ENCODE results near the gene TTC39B. TPM values are rescaled to one million over a fixed set of nuclear protein-coding genes. Genes with fewer than 3 reads are reported as not detected.

The TTC39B gene
- total RNA-seq, 1 donor from 2014 or later = 3.1 TPM

DNA sequence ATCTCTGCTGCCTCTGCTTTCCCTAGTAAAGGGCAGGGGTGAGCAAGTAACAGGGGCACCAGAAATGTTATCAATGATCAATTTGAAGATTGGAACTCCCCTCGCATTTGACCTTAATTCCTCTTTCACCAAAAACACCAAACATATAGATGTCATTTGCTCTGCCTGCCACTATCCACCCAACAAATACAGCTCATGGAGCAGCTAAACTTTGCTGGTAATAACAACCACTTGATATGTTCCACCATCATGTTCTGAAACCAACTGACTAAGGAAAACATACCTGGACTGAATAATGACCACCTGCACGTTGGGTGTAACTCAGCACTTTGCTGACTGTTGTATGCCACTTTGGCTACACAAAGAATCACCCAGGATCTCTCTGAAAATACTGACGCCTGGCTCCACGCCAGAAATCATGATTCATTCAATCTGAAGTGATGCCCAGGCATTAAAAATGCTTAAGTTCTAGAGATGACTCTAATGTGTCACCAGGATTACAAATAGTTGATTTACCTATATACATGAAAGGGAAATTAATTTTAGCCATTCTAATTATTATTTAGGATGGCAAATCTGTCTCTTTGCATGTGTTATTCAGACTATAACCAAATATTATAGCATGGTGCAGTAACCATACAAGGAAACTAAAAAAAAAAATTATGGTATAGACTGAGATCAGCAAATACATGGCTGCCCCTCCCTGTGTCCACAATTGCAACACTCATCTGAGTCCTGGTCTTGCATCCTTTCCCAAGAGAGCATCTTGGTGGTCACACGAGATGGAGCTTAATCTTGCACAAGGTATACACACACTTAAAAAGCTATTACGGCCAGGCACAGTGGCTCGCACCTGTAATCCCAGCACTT, 43.1 kb upstream of the TTC39B start:
- Mint-ChIP-seq H3K4me3 (ENCODE audit: unreplicated experiment) (no peak overlapping the region), H3K36me3 (ENCODE audit: unreplicated experiment) (no peaks in the 10 kb centered on the region), H3K4me1 (ENCODE audit: low read depth, unreplicated experiment) (no peaks in the 10 kb centered on the region), H3K27ac (ENCODE audit: unreplicated experiment) (no peak overlapping the region), H3K9me3 (ENCODE audit: unreplicated experiment) (no peaks in the 10 kb centered on the region), H3K27me3 (ENCODE audit: unreplicated experiment) (no peaks in the 10 kb centered on the region)
- TF ChIP-seq, protein P1, sequence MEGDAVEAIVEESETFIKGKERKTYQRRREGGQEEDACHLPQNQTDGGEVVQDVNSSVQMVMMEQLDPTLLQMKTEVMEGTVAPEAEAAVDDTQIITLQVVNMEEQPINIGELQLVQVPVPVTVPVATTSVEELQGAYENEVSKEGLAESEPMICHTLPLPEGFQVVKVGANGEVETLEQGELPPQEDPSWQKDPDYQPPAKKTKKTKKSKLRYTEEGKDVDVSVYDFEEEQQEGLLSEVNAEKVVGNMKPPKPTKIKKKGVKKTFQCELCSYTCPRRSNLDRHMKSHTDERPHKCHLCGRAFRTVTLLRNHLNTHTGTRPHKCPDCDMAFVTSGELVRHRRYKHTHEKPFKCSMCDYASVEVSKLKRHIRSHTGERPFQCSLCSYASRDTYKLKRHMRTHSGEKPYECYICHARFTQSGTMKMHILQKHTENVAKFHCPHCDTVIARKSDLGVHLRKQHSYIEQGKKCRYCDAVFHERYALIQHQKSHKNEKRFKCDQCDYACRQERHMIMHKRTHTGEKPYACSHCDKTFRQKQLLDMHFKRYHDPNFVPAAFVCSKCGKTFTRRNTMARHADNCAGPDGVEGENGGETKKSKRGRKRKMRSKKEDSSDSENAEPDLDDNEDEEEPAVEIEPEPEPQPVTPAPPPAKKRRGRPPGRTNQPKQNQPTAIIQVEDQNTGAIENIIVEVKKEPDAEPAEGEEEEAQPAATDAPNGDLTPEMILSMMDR (IDR thresholded peaks at IDR 0.05; ENCODE audit: partially characterized antibody, unreplicated experiment) = no peak
- DNase-seq = no peak

DNA sequence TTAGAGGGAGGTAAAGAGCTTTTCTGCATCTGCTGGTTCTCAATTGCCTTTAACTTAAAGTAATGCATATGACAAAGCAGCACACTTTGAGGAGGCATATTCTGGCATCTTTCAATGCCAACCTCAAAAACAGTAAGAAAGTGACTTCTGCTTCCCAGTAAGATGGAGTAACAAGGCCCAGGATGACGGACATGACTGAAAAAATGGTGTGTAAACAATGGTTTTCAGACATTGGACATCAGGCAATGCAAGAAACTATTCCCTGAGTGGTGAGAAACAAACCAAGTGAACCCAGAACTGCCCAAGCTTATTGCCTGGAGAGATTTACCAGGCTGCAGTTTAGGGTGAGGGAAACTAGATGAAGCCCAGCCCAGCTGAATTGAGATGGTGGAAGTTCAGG, 39.8 kb upstream of the TTC39B start:
- peaks cover 3% of the 10 kb centered on the region for H3K9me3 Mint-ChIP-seq (ENCODE audit: unreplicated experiment)
- H3K4me3 Mint-ChIP-seq (ENCODE audit: unreplicated experiment) = no peak overlapping the region
- no peaks in the 10 kb centered on the region for H3K4me1 Mint-ChIP-seq (ENCODE audit: low read depth, unreplicated experiment)
- no peaks in the 10 kb centered on the region for H3K36me3 Mint-ChIP-seq (ENCODE audit: unreplicated experiment)
- H3K27me3 Mint-ChIP-seq (ENCODE audit: unreplicated experiment) = no peaks in the 10 kb centered on the region
- TF ChIP-seq, protein P1 (IDR thresholded peaks at IDR 0.05; ENCODE audit: partially characterized antibody, unreplicated experiment) = no peak
- no peak overlapping the region for H3K27ac Mint-ChIP-seq (ENCODE audit: unreplicated experiment)
- no peak for DNase-seq

DNA sequence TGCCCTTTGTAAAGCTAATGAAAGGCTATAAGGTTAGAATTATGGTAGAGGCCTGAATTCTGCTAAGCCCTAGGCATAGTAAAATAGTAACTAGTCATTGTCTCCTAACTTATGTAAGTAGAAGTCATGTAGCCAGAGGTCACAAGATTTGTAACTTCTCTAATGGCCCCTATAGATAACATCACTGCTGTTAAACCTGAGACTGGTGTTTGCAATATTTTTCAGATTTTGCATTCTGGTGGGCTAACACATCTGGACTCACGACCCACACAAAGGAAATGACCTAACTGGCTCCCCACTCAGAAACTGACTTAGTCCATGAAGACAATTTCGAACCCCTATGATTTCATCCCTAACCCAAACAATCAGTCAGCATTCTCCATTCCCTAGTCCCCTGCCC, 37.2 kb upstream of the TTC39B start:
- H3K9me3 Mint-ChIP-seq (ENCODE audit: unreplicated experiment) = peaks cover 3% of the 10 kb centered on the region
- H3K36me3 Mint-ChIP-seq (ENCODE audit: unreplicated experiment) = no peaks in the 10 kb centered on the region
- no peaks in the 10 kb centered on the region for H3K4me1 Mint-ChIP-seq (ENCODE audit: low read depth, unreplicated experiment)
- no peak for DNase-seq
- no peak overlapping the region for H3K4me3 Mint-ChIP-seq (ENCODE audit: unreplicated experiment)
- H3K27me3 Mint-ChIP-seq (ENCODE audit: unreplicated experiment) = no peaks in the 10 kb centered on the region
- no peak overlapping the region for H3K27ac Mint-ChIP-seq (ENCODE audit: unreplicated experiment)
- TF ChIP-seq, protein P1 (IDR thresholded peaks at IDR 0.05; ENCODE audit: partially characterized antibody, unreplicated experiment) = no peak

DNA sequence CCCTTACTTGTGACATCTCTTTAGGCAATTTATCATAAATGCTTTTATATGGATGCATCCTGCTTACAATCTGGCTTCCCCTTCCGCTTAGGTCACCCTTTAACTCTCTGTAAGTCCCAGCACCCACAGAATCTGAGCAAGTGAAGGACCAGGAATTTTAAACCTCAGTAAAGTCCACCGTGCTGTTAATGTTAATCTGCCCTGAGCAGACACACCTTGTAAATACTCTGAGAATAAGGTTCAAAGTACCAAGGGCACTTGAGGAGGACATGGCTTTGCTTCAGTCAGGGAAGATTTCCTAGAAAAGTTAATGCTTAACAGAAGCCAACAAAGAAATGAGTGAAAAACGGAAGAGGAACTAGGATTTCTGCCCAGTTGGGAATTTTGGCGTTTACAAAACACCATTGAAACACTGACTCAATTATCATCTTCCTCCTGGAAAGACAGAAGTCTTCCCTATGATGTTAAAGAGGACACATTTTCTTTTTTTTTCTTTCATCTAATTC, 26.4 kb upstream of the TTC39B start:
- peaks cover 2% of the 10 kb centered on the region for H3K27me3 Mint-ChIP-seq (ENCODE audit: unreplicated experiment)
- TF ChIP-seq, protein P1 (IDR thresholded peaks at IDR 0.05; ENCODE audit: partially characterized antibody, unreplicated experiment) = no peak
- H3K36me3 Mint-ChIP-seq (ENCODE audit: unreplicated experiment) = no peaks in the 10 kb centered on the region
- no peak overlapping the region for H3K4me3 Mint-ChIP-seq (ENCODE audit: unreplicated experiment)
- DNase-seq = no peak
- peaks cover 2% of the 10 kb centered on the region for H3K4me1 Mint-ChIP-seq (ENCODE audit: low read depth, unreplicated experiment)
- H3K9me3 Mint-ChIP-seq (ENCODE audit: unreplicated experiment) = no peaks in the 10 kb centered on the region
- H3K27ac Mint-ChIP-seq (ENCODE audit: unreplicated experiment) = no peak overlapping the region

DNA sequence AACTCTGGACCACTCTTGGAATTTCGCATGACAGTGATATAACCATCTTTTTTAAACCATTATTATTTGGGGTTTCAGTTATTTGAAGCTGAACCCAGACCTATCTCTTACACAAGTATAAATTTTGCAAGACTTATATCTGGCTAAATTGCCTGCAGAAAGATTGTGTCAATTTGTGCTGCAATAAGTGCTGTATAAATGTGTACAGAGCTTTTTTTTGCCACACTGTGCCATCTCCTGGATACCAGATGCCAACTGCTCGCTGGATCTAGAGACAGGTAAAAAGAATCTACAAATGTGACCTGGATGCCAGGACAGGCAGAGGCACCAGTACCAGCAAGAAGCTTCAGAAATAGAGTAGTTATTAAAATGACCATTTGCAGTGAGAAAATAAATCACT, 25.9 kb upstream of the TTC39B start:
- H3K27me3 Mint-ChIP-seq (ENCODE audit: unreplicated experiment) = peaks cover 2% of the 10 kb centered on the region
- no peaks in the 10 kb centered on the region for H3K9me3 Mint-ChIP-seq (ENCODE audit: unreplicated experiment)
- no peak for DNase-seq
- no peaks in the 10 kb centered on the region for H3K36me3 Mint-ChIP-seq (ENCODE audit: unreplicated experiment)
- H3K4me1 Mint-ChIP-seq (ENCODE audit: low read depth, unreplicated experiment) = peaks cover 2% of the 10 kb centered on the region
- H3K27ac Mint-ChIP-seq (ENCODE audit: unreplicated experiment) = no peak overlapping the region
- no peak overlapping the region for H3K4me3 Mint-ChIP-seq (ENCODE audit: unreplicated experiment)
- TF ChIP-seq, protein P1 (IDR thresholded peaks at IDR 0.05; ENCODE audit: partially characterized antibody, unreplicated experiment) = no peak

Measured in glutamatergic neuron (in vitro differentiated cells).